Adipose tissue (tissue), 3 donors: Measurements from ENCODE around the gene C12orf43. TPM values are rescaled to one million over a fixed set of nuclear protein-coding genes. Genes with fewer than 3 reads are reported as not detected.

Experiments used
- H3K27ac ChIP-seq: one replicate; pipeline ENCODE4 v1.5.1; 2013; ENCODE audit warnings: low read depth, low read length
- WGBS, 3 donors: extraction: QIAGEN DNeasy Blood & Tissue Kit; methylation state at CpG; one replicate each; pipeline ENCODE4 v1.1.7; 2013; 5-methylcytosine and 5-hydroxymethylcytosine counted together
- polyA plus RNA-seq, 3 donors: library from polyadenylated mRNA; stranded (reverse); fragments of 200-250 nt; gene quantifications; one replicate each; pipeline ENCODE4 v1.2.3, GENCODE V29; 2013
- donor health status: healthy with polysubstance abuse.
- donor health status: Bipolar disorder and iron deficiency.
- donor health status: healthy.

C12orf43 gene
- polyA plus RNA-seq, 3 donors, result 5.9 to 15.6 (median 7.4) TPM

- WGBS, 3 donors, result 40 to 90% (median 79%) methylated on average over 3 of the region's 3 CpGs
These were observed 31.9 kb downstream of the C12orf43 start for GRCh38 chr12:120984351-120984898.

GRCh38 chr12:120983759-120984158 is 32.5 kb downstream of the C12orf43 start:
- no peak overlapping the region for H3K27ac ChIP-seq
- 68 to 81% (median 78%) methylated on average over 4 of the region's 4 CpGs for WGBS, 3 donors

More at GRCh38 chr12:120984351-120984898, 31.9 kb downstream of the C12orf43 start:
- H3K27ac ChIP-seq, result no peak overlapping the region

- 76 to 88% (median 82%) methylated on average over 7 of the region's 7 CpGs for WGBS, 3 donors
- H3K27ac ChIP-seq, result no peak overlapping the region
These were observed 33.6 kb downstream of the C12orf43 start for GRCh38 chr12:120982659-120983058.

- 24 to 78% (median 70%) methylated on average over 6 of the region's 6 CpGs for WGBS, 3 donors
- no peak overlapping the region for H3K27ac ChIP-seq
These were observed 34.8 kb downstream of the C12orf43 start for GRCh38 chr12:120981407-120981941.

- WGBS, 3 donors, result 21 to 84% (median 70%) methylated on average over 12 to 13 of the region's 13 CpGs
- H3K27ac ChIP-seq, result no peak overlapping the region
These were observed 35.4 kb downstream of the C12orf43 start for GRCh38 chr12:120980800-120981368.

GRCh38 chr12:120979862-120980696 is 36.2 kb downstream of the C12orf43 start:
- 23 to 70% (median 64%) methylated on average over 11 of the region's 11 CpGs for WGBS, 3 donors
- H3K27ac ChIP-seq, result no peak overlapping the region

- 21 to 89% (median 77%) methylated on average over 9 to 10 of the region's 10 CpGs for WGBS, 3 donors
- H3K27ac ChIP-seq, result no peak overlapping the region
These were observed 36.9 kb downstream of the C12orf43 start for GRCh38 chr12:120979220-120979861.

GRCh38 chr12:120978296-120979219 is 37.7 kb downstream of the C12orf43 start, which contains the start of gene HNF1A:
Gene HNF1A (plus strand): TSS chr12:120978543. CDS start chr12:120978769, 226 bp downstream.
- 28 to 87% (median 79%) methylated on average over 28 to 39 of the region's 40 CpGs for WGBS, 3 donors
- no peak within 1 kb of the TSS for H3K27ac ChIP-seq

GRCh38 chr12:120977531-120978295 is 38.6 kb downstream of the C12orf43 start:
- H3K27ac ChIP-seq, result no peak overlapping the region
- WGBS, 3 donors, result 46 to 90% (median 89%) methylated on average over 14 of the region's 14 CpGs

- 52 to 64% (median 64%) methylated on average over 10 of the region's 10 CpGs for WGBS, 3 donors
These were observed 43.3 kb downstream of the C12orf43 start for GRCh38 chr12:120972870-120973543.

GRCh38 chr12:120971299-120972180 is 44.7 kb downstream of the C12orf43 start:
- 32 to 42% (median 34%) methylated on average over 13 of the region's 13 CpGs for WGBS, 3 donors
- no peak overlapping the region for H3K27ac ChIP-seq

More at GRCh38 chr12:120972870-120973543, 43.3 kb downstream of the C12orf43 start:
- no peak overlapping the region for H3K27ac ChIP-seq

GRCh38 chr12:120970310-120970709 is 46.0 kb downstream of the C12orf43 start:
- H3K27ac ChIP-seq, result no peak overlapping the region
- WGBS, 3 donors, result 73 to 88% (median 83%) methylated on average over 3 of the region's 3 CpGs

- WGBS, 3 donors, result 60 to 70% (median 69%) methylated on average over 13 of the region's 13 CpGs
- H3K27ac ChIP-seq, result no peak overlapping the region
These were observed 50.7 kb downstream of the C12orf43 start for GRCh38 chr12:120965534-120966091.

GRCh38 chr12:120964298-120964697 is 52.0 kb downstream of the C12orf43 start:
- H3K27ac ChIP-seq, result no peak overlapping the region
- WGBS, 3 donors, result 85 to 93% (median 89%) methylated on average over 8 of the region's 8 CpGs

GRCh38 chr12:120962532-120963020 is 53.7 kb downstream of the C12orf43 start:
- no peak overlapping the region for H3K27ac ChIP-seq
- 72 to 92% (median 89%) methylated on average over 2 of the region's 2 CpGs for WGBS, 3 donors
